Fibroblast of lung (primary cell): ENCODE measurements around the gene NME8.

Source experiments
- EZH2 ChIP-seq: IDR thresholded peaks from 2 replicates; pipeline ENCODE4 v1.5.1; 2012; ENCODE audit warnings: low read length, control low read depth, mild to moderate bottlenecking; ENCODE audit errors: missing control alignments
- TF ChIP-seq, protein P1 (sequence below), 2 donors: IDR thresholded peaks in 1 of 2; conservative IDR thresholded peaks in 1 of 2; 1 replicate in 1 of 2; 2 replicates in 1 of 2; pipeline ENCODE4 v1.5.1; 2011 to 2012; ENCODE audit warnings: low read length in 2 of 2, control low read depth in 1 of 2, inconsistent platforms in 1 of 2, low read depth in 1 of 2, mild to moderate bottlenecking in 1 of 2

DNA sequence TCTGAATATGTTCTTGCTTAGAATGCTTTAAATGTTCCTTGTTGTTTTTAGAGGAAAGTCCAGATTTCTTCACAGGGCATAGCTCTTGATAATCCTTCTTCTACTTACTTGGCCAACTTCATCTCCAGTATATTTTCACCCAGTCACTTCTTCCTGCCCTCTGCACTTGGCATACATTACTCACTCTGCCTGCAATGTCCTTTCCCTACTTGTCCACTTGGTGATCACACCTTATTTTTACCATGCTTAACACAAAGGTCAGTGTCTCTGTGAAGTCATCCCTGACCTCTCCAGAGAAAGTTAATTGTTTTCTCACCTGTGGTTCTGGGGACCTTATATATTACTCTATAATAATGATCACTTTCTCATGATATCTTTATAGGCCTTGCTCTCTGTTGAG, 45.0 kb downstream of the NME8 start:
- TF ChIP-seq, protein P1, sequence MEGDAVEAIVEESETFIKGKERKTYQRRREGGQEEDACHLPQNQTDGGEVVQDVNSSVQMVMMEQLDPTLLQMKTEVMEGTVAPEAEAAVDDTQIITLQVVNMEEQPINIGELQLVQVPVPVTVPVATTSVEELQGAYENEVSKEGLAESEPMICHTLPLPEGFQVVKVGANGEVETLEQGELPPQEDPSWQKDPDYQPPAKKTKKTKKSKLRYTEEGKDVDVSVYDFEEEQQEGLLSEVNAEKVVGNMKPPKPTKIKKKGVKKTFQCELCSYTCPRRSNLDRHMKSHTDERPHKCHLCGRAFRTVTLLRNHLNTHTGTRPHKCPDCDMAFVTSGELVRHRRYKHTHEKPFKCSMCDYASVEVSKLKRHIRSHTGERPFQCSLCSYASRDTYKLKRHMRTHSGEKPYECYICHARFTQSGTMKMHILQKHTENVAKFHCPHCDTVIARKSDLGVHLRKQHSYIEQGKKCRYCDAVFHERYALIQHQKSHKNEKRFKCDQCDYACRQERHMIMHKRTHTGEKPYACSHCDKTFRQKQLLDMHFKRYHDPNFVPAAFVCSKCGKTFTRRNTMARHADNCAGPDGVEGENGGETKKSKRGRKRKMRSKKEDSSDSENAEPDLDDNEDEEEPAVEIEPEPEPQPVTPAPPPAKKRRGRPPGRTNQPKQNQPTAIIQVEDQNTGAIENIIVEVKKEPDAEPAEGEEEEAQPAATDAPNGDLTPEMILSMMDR (conservative IDR thresholded peaks at IDR 0.05 in 1 of 2, IDR thresholded peaks at IDR 0.05 in 1 of 2; ENCODE audit: low read depth in 1 of 2, low read length in 2 of 2), result no peak
- TF ChIP-seq EZH2, result no peak
